Epithelial cell of proximal tubule (primary cell): ENCODE data around the gene SNX2. TPM values are rescaled to one million over a fixed set of nuclear protein-coding genes. Genes with fewer than 3 reads are reported as not detected.

Experiments used
- DNase-seq: peaks from one replicate; pipeline ENCODE4 v3.0.0-alpha.2; 2011; ENCODE audit warnings: low read depth
- H3K4me3 ChIP-seq: 2 replicates; pipeline ENCODE4 v1.5.1; 2011; ENCODE audit warnings: low read depth, mild to moderate bottlenecking, low read length
- CTCF ChIP-seq: conservative IDR thresholded peaks from 2 replicates; pipeline ENCODE4 v1.5.1; 2012; ENCODE audit warnings: low read depth, mild to moderate bottlenecking, low read length
- total RNA-seq: library from RNA; depleted of rRNA; stranded (reverse); fragments of >200 nt; gene quantifications from 2 replicates; pipeline ENCODE4 v1.2.3, GENCODE V29; 2015

Gene SNX2
- total RNA-seq, 1 donor from 2014 or later, result 34.0 TPM

- TF ChIP-seq CTCF, result no peak
- no peak for DNase-seq
- no peak overlapping the region for H3K4me3 ChIP-seq
Observed at GRCh38 chr5:122836947-122837346, 62.1 kb downstream of the SNX2 start.

GRCh38 chr5:122839731-122840130 is 64.9 kb downstream of the SNX2 start:
- no peak for DNase-seq
- no peak for TF ChIP-seq CTCF
- no peak overlapping the region for H3K4me3 ChIP-seq

GRCh38 chr5:122842016-122842580 is 67.2 kb downstream of the SNX2 start:
- no peak for TF ChIP-seq CTCF
- DNase-seq, result no peak
- H3K4me3 ChIP-seq, result no peak overlapping the region

- TF ChIP-seq CTCF, result no peak
- H3K4me3 ChIP-seq, result peak overlapping the region; percentile 80
- DNase-seq, result no peak
Observed at GRCh38 chr5:122844136-122844909, 69.4 kb downstream of the SNX2 start.

GRCh38 chr5:122844910-122845228 is 70.0 kb downstream of the SNX2 start:
- H3K4me3 ChIP-seq, result peak overlapping the region; percentile 80
- DNase-seq, result no peak
- no peak for TF ChIP-seq CTCF

- DNase-seq, result no peak
- peak within 1 kb of the TSS; percentile 80 for H3K4me3 ChIP-seq
- no peak for TF ChIP-seq CTCF
Observed at GRCh38 chr5:122845229-122846050, 70.6 kb downstream of the SNX2 start, which contains the start of gene SNX24. Gene SNX24 (plus strand): TSS chr5:122845613. CDS start chr5:122845634, 21 bp downstream.
